GM23338 (cell line): ENCODE measurements around the gene ERN1.
"Not testable (repeated sequence)": the region's sequence is repeated elsewhere in the genome, so short reads cannot be mapped to it uniquely, and the experiment has no call there.

ENCODE experiments used
- CREB1 ChIP-seq: fragments of 250-450 bp; sonication (Bioruptor Pico); IDR thresholded peaks from 2 replicates; pipeline ENCODE4 v1.5.0; 2020; ENCODE audit warnings: low read depth, mild to moderate bottlenecking, moderate library complexity
- CTCF ChIP-seq, 2 experiments: fragments of 200-600 bp in 1 of 2; sonication (generic) in 1 of 2; conservative IDR thresholded peaks; 2 replicates each; pipeline versions ENCODE4 v1.5.1 to v1.6.1; 2016 to 2017; ENCODE audit warnings: antibody characterized with exemption in 2 of 2, low read depth in 2 of 2, mild to moderate bottlenecking in 2 of 2, moderate library complexity in 1 of 2
- EZH2 ChIP-seq: fragments of 200-600 bp; sonication (generic); IDR thresholded peaks from one replicate; pipeline ENCODE4 v1.8.0; 2017; ENCODE audit warnings: antibody characterized with exemption, mild to moderate bottlenecking, low read depth; ENCODE audit not compliant: unreplicated experiment
- EZH2phosphoT487 ChIP-seq: fragments of 200-600 bp; sonication (generic); IDR thresholded peaks from one replicate; pipeline ENCODE4 v1.8.1; 2018; ENCODE audit warnings: antibody characterized with exemption; ENCODE audit not compliant: unreplicated experiment
- POLR2AphosphoS5 ChIP-seq: IDR thresholded peaks from 2 replicates; pipeline ENCODE4 v1.6.1; 2016; ENCODE audit warnings: antibody characterized with exemption, low read depth
- REST ChIP-seq: IDR thresholded peaks from one replicate; pipeline ENCODE4 v1.6.1; 2018; ENCODE audit warnings: antibody characterized with exemption; ENCODE audit not compliant: unreplicated experiment
- STAT1 ChIP-seq: IDR thresholded peaks from one replicate; pipeline ENCODE4 v1.6.1; 2016; ENCODE audit warnings: antibody characterized with exemption; ENCODE audit not compliant: unreplicated experiment

DNA sequence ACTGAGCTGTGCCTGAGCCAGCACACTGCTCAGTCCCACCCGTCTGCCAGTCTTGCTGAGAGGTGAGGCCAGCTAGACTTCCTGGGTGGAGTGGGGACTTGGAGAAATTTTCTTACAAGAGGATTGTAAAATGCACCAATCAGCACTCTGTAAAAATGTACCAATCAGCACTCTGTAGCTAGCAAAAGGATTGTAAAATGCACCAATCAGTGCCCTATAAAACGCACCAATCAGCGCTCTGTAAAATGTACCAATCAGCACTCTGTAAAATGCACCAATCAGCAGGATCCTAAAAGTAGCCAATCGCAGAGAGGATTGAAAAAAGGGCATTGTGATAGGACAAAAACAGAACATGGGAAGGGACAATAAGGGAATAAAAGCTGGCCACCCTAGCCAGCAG is 49.1 kb upstream of the ERN1 start:
- TF ChIP-seq EZH2; CTCF (conservative IDR thresholded peaks at IDR 0.05; ENCODE audit: low read depth in 2 of 2); POLR2AphosphoS5; REST; EZH2phosphoT487; STAT1; CREB1 (CRISPR knock-in tag): not testable (repeated sequence)
